GM10847 (cell line): Measurements from ENCODE around the gene WNT5A.

ENCODE experiments used
- POLR2A ChIP-seq: IDR thresholded peaks from 2 replicates; pipeline ENCODE4 v1.6.1; 2011; ENCODE audit not compliant: insufficient read length; ENCODE audit errors: extremely low read depth

Gene WNT5A

GRCh38 chr3:55476515-55476914 is 10.6 kb downstream of the WNT5A start:
- no peak for TF ChIP-seq POLR2A

DNA sequence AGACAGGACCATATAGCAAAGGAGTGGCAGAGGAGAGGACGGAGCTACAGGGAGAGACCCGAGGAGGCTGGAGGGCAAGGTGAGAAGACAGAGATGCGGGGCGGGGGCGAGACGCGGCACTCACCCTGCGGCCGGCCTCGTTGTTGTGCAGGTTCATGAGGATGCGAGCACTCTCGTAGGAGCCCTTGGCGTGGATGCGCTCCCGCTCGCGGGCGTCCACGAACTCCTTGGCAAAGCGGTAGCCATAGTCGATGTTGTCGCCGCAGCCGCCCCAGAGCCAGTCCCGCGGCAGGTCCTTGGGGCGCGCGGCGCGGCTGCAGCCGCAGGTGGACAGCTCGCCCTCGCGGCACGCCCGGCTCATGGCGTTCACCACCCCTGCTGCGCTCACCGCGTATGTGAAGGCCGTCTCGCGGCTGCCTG is 12.9 kb downstream of the WNT5A start:
- TF ChIP-seq POLR2A: no peak

DNA sequence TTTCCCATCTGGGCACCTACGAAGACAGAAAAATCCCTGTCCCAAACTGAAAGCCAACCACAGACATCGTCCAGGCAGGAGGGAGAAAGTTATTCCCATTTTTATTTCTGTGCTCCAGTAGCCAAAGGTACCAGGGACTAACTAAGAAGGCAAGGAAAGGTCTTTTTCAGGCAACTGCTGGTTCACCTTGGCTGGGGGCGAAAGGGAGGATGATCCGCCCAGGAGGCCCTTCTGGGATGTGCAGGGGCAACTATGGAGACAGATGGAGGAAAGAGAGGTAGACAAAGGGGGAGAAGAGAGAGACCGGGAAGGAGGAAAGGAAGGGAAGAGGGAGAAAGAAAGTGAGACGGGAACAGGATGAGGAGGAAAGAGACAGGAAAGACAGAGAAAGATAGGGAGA is 13.3 kb downstream of the WNT5A start:
- no peak for TF ChIP-seq POLR2A

DNA sequence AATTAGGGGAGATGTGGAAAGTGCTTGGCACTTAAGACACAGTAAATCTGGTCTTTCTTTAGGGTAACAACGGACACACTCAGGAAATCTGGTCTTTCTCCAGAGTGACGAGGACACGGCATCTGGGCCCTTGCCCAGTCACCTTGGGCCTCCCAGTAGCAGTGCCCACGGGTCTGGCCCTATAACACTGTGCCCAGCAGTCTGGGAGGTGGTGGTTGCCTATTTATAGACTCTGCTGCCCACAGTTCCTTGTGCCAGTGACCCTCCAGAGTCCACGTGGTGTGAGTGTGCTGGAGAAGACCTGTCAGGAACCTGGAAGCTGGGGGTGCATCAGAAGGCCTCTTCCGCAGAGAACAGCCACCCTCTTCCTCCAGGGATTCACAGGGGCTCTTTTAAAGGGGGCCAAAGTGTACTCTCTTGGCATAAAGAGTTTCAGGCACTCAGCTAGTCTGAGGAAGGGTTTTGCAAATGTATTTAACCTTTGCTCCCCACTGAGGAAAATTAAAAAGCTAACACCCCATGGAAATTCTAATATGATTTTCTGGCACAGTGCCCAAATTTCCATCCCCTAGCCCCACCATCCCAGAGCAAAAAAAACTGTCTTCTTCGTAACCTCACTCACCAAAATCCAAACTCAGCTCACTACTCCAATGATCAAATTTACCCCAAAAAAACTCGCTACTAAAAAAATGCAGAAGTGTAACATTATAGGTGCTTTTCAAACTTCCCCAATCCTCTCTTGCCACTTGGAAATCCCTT is 15.4 kb downstream of the WNT5A start:
- TF ChIP-seq POLR2A: no peak

GRCh38 chr3:55471084-55471483 is 16.0 kb downstream of the WNT5A start:
- no peak for TF ChIP-seq POLR2A

- no peak for TF ChIP-seq POLR2A
Measured at GRCh38 chr3:55469957-55470526, 17.1 kb downstream of the WNT5A start.

DNA sequence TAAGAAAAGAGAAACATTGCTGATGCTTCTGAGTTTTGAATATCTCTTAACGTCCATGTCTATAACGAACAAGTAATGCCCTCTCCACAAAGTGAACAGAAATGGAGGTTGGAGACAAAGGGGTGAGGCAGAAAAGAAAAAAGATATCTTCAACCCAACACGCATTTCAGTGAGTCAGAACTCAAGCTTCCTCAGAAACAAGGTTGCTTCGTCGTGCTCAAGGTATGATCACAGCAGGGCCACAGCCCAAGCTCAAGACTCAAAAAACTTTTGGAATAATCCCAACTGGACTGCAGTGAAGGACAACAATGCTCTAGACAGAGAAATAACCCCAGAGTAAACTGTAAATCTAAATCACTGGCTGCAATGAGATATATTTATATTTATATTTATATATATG is 18.9 kb downstream of the WNT5A start:
- no peak for TF ChIP-seq POLR2A

DNA sequence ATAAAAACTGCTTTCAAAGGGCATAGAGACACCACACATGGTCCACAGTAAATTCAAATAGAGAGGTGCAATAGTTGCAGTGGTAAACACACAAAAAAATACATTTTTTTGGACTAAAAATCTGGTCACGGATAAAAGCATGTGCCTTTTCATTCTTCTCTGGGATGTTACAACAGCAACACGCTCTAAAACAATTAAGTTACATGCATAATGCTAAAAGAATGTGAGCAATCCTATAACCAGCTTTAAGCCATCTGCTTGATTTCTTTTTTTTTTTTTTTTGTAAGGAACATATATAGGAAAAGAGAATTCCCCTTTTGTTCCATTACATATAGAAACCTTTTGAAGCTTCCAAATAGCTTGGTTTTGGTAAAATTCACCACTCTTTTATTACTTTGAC is 20.0 kb downstream of the WNT5A start:
- no peak for TF ChIP-seq POLR2A

GRCh38 chr3:55466526-55466925 is 20.6 kb downstream of the WNT5A start:
- no peak for TF ChIP-seq POLR2A

DNA sequence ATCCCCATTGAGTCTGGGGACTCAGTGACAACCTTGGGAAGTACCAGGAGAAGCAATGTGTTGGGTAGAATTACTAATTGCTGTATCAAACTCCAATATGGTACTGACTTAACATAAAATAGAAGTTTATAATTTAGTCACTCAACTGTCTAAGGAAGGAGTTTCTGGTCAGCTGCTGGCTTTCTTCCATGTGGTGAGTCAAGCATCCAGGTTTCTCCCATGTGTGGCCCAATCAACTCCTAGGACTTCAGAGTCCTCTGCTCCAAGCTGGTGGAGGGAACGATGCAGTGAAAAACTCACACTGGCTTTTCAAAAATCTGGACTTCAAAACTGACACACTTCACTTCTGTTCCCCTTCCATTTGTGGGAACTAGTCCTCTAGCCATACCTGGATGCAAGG is 25.2 kb downstream of the WNT5A start:
- no peak for TF ChIP-seq POLR2A

DNA sequence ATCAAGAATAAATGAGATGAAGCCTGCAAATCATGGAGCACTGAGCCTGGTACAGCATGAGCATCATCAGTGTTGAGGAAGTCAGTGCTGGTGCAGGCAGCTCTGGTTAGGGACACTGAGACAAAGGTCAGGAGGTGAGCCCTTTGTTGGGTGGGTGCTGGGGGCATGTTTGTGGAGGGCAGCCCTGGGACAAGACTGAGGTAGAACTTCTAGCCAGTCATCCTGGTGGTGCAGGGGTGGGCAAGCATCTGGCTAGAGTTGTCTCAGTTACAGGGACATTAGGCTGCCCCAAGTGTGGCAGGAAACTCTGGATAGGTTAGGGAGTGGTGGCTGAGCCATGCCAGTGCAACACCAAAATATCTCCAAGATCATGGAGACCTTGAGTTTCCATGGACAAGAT is 27.3 kb downstream of the WNT5A start:
- no peak for TF ChIP-seq POLR2A

DNA sequence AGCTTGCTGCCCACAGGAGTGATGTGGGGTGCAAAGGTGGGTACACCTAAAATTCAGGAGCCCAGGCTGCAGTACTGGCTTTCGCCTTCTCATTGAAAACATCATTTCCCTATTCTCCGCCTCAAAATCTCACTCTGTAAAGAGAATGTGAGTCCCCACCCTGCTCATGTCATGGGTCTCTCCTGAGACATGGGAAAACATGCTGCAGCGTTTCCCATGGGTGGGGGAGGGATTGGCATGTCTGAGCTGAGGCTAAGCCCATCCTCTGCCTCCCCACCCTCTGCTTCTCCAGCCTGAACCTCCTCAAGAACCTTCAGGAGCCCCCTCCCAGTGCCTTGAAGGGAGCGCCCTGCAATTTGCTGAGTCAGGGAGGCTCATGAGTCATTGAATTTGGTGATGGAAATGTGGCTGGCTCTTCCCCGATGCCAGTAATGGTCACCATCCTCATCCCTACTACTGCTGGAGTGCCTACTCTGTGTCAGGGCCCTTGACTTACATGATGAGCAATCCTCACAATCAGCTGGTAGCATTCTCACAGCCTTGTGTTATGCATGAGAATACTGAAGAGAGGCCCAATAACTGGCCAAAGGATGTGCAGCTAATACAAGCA is 28.8 kb downstream of the WNT5A start:
- TF ChIP-seq POLR2A: no peak

DNA sequence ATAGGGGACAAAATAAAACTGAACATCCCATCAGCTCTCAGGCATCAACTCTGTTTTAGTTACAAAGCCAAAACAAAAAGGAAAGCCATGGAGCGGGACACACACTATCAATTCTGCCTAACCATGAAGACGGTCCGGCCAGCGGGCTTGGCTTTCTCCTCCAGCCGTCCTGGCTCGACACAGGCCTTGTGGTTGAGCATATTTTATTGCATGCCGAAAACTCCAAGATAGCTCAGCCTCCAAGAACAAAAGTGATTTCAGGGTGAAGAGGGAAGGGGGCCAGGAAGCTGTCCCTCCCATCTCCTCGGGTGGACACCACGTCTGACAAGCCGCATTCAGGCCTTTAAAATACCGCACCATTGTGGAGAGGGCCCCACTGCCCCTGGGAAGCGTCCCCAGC is 31.2 kb downstream of the WNT5A start:
- no peak for TF ChIP-seq POLR2A

DNA sequence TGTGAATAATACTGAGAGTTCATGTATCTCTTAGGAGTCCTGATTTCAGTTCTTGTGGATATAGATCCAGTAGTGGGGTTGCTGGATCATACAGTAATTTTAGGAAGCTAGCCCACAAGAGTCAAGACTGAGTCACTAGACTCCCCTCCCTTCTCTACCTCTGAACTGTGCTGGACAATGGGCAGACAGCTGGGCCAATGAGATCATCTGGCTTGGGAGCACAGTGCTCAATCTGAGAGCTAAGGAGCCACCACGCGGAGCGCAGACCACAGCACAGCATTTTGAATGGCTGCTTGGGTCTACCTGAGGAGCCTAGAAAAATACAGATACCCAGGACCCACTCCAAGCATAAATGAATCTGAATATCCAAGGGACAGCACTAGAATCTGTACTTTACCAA is 32.5 kb downstream of the WNT5A start:
- TF ChIP-seq POLR2A: no peak

- no peak for TF ChIP-seq POLR2A
Measured at GRCh38 chr3:55453886-55454496, 33.1 kb downstream of the WNT5A start.

DNA sequence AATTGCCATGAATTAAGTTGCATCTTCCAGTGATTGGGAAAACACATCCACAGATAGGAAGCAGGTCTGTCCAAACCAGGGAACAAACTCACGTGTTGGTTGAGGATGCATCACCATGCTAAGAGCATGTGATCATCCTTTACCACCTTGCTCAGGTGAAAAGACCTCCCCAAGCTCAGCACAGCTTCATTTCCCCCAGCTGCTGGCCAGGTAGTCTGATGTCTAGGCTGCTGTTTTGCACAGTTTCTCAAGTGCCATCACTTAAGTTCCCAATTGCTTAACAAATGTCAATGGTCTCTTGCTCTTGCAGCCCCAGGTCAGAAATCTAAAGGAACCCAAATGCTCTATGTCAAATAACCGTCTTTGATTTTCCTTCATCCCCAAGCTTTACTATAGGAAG is 34.2 kb downstream of the WNT5A start:
- no peak for TF ChIP-seq POLR2A
